Measurements from ENCODE around the gene PYGM. TPM values are rescaled to one million over a fixed set of nuclear protein-coding genes. Genes with fewer than 3 reads are reported as not detected.
A peak's percentile ranks its signal among the peaks of the same experiment; 100 is the strongest.

PYGM gene
- total and polyA plus RNA-seq, 2 of the 8 experiments (the other 6 are each of a cell fraction or from before 2014, with no cell fraction given): 9.6 to 10.0 TPM

GRCh38 chr11:64751580-64751979, 8.2 kb downstream of the PYGM start:
- H3K9ac ChIP-seq (replicated peaks in 1 of 4; ENCODE audit: extremely low read depth in 1 of 4, low read depth in 3 of 4, low read length in 3 of 4): no peak overlapping the region
- H3K23me2 ChIP-seq (ENCODE audit: low read depth, low read length): no peaks in the 10 kb centered on the region
- H3K18ac ChIP-seq (ENCODE audit: extremely low read depth, low read length): no peak overlapping the region
- no peak overlapping the region for H4K8ac ChIP-seq (ENCODE audit: extremely low read depth, insufficient read depth, low read length)
- no peak overlapping the region for H3K27ac ChIP-seq (ENCODE audit: low read depth, low read length)
- no peak overlapping the region for H3K56ac ChIP-seq (replicated peaks; ENCODE audit: insufficient read length, low read depth, low read length)
- FAIRE-seq: no peak
- no peaks in the 10 kb centered on the region for H4K20me1 ChIP-seq (replicated peaks in 1 of 2; ENCODE audit: control insufficient read depth in 1 of 2, insufficient read depth in 2 of 2, low read length in 2 of 2)
- no peak overlapping the region for H2BK15ac ChIP-seq (ENCODE audit: low read length)
- no peaks in the 10 kb centered on the region for H3K27me3 ChIP-seq (replicated peaks in 1 of 4; ENCODE audit: control insufficient read depth in 3 of 4, extremely low read depth in 1 of 4, insufficient read depth in 3 of 4, low read length in 3 of 4)
- H2BK120ac ChIP-seq (replicated peaks; ENCODE audit: low read depth, low read length): no peak overlapping the region
- H4K91ac ChIP-seq (replicated peaks; ENCODE audit: insufficient read length, low read length): no peak overlapping the region
- no peak overlapping the region for H4K5ac ChIP-seq (ENCODE audit: insufficient read length, low read depth, low read length)
- H3K9me3 ChIP-seq (ENCODE audit: insufficient read depth in 2 of 2, low read depth in 1 of 2, low read length in 1 of 2): no peaks in the 10 kb centered on the region
- DNase-seq (ENCODE audit: low read depth in 1 of 2, low spot score in 2 of 2): no peak
- no peaks in the 10 kb centered on the region for H3K79me1 ChIP-seq (ENCODE audit: low read depth, low read length)
- no peaks in the 10 kb centered on the region; a peak in 1 of 8 replicates for H3K36me3 ChIP-seq (ENCODE audit: control insufficient read depth in 2 of 4, insufficient read depth in 4 of 4, low read length in 3 of 4)
- POLR2A ChIA-PET (ENCODE audit: partially characterized antibody): interaction anchor here (0.6 to 42.9 kb wide), 3 partner anchors 2 to 869 kb away, joined by 3 to 1087 read pairs (median 1087); partner anchors contain the start of genes PYGM, RASGRP2 and SF1
- H3K23ac ChIP-seq (ENCODE audit: insufficient read length): no peak overlapping the region
- 93% methylated on average over 9 of the region's 9 CpGs; no CpG with 5 or more reads in 1 of the 2 experiments for WGBS, 2 experiments (ENCODE audit: extremely low coverage in 1 of 2, insufficient coverage in 1 of 2, insufficient read length in 1 of 2, insufficient replicate concordance in 2 of 2, low coverage in 1 of 2, low lambda C conversion rate in 2 of 2, missing lambda C conversion rate in 1 of 2)
- H2AFZ ChIP-seq (ENCODE audit: low read length): no peak overlapping the region
- TF ChIP-seq SP4 (IDR thresholded peaks at IDR 0.05; ENCODE audit: low read length) (no peak), KDM1A (IDR thresholded peaks at IDR 0.05; ENCODE audit: borderline replicate concordance, low read length) (0 out of 2 replicates have a peak, but pooled peaks have one; percentile 58)
- no peak overlapping the region for H2BK5ac ChIP-seq (ENCODE audit: low read depth, low read length)
- no peak overlapping the region for H2BK20ac ChIP-seq (ENCODE audit: low read length)
- H3K14ac ChIP-seq (ENCODE audit: insufficient read length): no peak overlapping the region
- H2AK5ac ChIP-seq (ENCODE audit: low read depth, low read length): no peak overlapping the region
- no peak overlapping the region for H3K4me3 ChIP-seq (ENCODE audit: extremely low read depth in 1 of 4, insufficient read depth in 2 of 4, low read depth in 3 of 4, low read length in 4 of 4)
- H2BK12ac ChIP-seq (ENCODE audit: low read depth, low read length): no peak overlapping the region
- H3K4me2 ChIP-seq (ENCODE audit: insufficient read depth in 1 of 2, low read depth in 2 of 2, low read length in 2 of 2): no peak overlapping the region
- H3K4me1 ChIP-seq (replicated peaks in 1 of 4; ENCODE audit: control insufficient read depth in 3 of 4, insufficient read depth in 4 of 4, low read length in 3 of 4): peaks cover 0 to 7% (median 3%) of the 10 kb centered on the region in 4 experiments; a peak in 4 of 7 replicates
- H3K79me2 ChIP-seq (ENCODE audit: control insufficient read depth in 1 of 2, insufficient read depth in 2 of 2, low read length in 2 of 2): no peaks in the 10 kb centered on the region
- H3K4ac ChIP-seq (replicated peaks; ENCODE audit: insufficient read length, low read depth, low read length): no peak overlapping the region
- CTCF ChIA-PET (ENCODE audit: partially characterized antibody): interaction anchor here (0.7 to 23.7 kb wide), 9 partner anchors 9 to 384 kb away, joined by 3 to 376 read pairs (median 3); partner anchors contain the start of genes PYGM and RASGRP2
